Measurements from ENCODE around the gene SYT12.
"Not testable (repeated sequence)": the region's sequence is repeated elsewhere in the genome, so short reads cannot be mapped to it uniquely, and the experiment has no call there.

DNA sequence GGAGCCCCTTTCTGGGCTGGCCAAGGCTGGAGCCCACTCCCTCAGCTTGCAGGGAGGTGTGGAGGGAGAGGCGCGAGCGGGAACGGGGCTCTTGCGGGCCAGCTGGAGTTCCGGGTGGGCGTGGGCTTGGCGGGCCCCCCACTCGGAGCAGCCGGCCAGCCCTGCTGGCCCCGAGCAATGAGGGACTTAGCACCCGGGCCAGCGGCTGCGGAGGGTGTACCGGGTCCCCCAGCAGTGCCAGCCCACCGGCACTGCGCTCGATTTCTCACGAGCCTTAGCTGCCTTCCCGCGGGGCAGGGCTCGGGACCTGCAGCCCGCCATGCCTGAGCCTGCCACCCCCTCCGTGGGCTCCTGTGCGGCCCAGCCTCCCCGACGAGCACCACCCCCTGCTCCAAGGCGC lies 34.2 kb upstream of the SYT12 start:
- TF ChIP-seq, protein P1, sequence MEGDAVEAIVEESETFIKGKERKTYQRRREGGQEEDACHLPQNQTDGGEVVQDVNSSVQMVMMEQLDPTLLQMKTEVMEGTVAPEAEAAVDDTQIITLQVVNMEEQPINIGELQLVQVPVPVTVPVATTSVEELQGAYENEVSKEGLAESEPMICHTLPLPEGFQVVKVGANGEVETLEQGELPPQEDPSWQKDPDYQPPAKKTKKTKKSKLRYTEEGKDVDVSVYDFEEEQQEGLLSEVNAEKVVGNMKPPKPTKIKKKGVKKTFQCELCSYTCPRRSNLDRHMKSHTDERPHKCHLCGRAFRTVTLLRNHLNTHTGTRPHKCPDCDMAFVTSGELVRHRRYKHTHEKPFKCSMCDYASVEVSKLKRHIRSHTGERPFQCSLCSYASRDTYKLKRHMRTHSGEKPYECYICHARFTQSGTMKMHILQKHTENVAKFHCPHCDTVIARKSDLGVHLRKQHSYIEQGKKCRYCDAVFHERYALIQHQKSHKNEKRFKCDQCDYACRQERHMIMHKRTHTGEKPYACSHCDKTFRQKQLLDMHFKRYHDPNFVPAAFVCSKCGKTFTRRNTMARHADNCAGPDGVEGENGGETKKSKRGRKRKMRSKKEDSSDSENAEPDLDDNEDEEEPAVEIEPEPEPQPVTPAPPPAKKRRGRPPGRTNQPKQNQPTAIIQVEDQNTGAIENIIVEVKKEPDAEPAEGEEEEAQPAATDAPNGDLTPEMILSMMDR (IDR thresholded peaks at IDR 0.05; ENCODE audit: low read depth, low read length) = not testable (repeated sequence)
- not testable (repeated sequence) for TF ChIP-seq EZH2phosphoT487 (IDR thresholded peaks at IDR 0.05; ENCODE audit: low read depth)

All from OCI-LY3 (cell line).